Heart right ventricle (tissue), 16 donors: Measurements from ENCODE around the gene RGS8. TPM values are rescaled to one million over a fixed set of nuclear protein-coding genes. Genes with fewer than 3 reads are reported as not detected.

ENCODE experiments used
- ATAC-seq, 8 donors: fragments of 200-7000 bp; cut with Tn5 transposase; one replicate each; pipeline ENCODE4 v1.9.1; 2020; ENCODE audit warnings: mild to moderate bottlenecking in 8 of 8, moderate library complexity in 8 of 8, moderate number of reproducible peaks in 1 of 8
- DNase-seq, 2 donors: peaks; one replicate each; pipeline ENCODE4 v3.0.0-alpha.2; 2020
- H3K27ac ChIP-seq, 10 donors: fragments of 200-600 bp; sonication (generic) in 2 of 10; one replicate each; pipeline versions ENCODE4 v1.5.0 to v1.8.0; 2020 to 2022; ENCODE audit warnings: mild to moderate bottlenecking in 3 of 10
- H3K27me3 ChIP-seq, 7 donors: fragments of 200-600 bp; one replicate each; pipeline ENCODE4 v1.8.0; 2021 to 2022; ENCODE audit warnings: mild to moderate bottlenecking in 2 of 7
- H3K36me3 ChIP-seq, 9 donors: fragments of 200-600 bp; sonication (generic) in 1 of 9; one replicate each; pipeline versions ENCODE4 v1.5.0 to v1.8.0; 2020 to 2022; ENCODE audit warnings: mild to moderate bottlenecking in 2 of 9
- H3K4me1 ChIP-seq, 9 donors: fragments of 200-600 bp; sonication (generic) in 1 of 9; one replicate each; pipeline versions ENCODE4 v1.5.0 to v1.8.0; 2020 to 2022; ENCODE audit warnings: mild to moderate bottlenecking in 4 of 9
- H3K4me3 ChIP-seq, 10 donors: fragments of 200-600 bp; sonication (generic) in 2 of 10; one replicate each; pipeline versions ENCODE4 v1.5.0 to v1.8.0; 2020 to 2022; ENCODE audit warnings: mild to moderate bottlenecking in 7 of 10, moderate library complexity in 2 of 10
- H3K9me3 ChIP-seq, 11 donors: fragments of 200-600 bp in 10 of 11; sonication (generic) in 2 of 11; one replicate each; pipeline versions ENCODE4 v1.5.0 to v1.8.0; 2013 to 2022; ENCODE audit warnings: mild to moderate bottlenecking in 2 of 11, control low read depth in 1 of 11, moderate library complexity in 1 of 11
- WGBS, 2 donors: extraction: QIAGEN DNeasy Blood & Tissue Kit; methylation state at CpG; one replicate each; pipeline ENCODE4 v1.1.7; 2013; ENCODE audit warnings: inconsistent platforms in 1 of 2; 5-methylcytosine and 5-hydroxymethylcytosine counted together
- intact Hi-C, 10 donors: fragments of 100-400 bp; cut with DNase I; formaldehyde crosslinking; loops; one replicate each; pipeline versions ENCODE4 v1.11.1 to v1.14.2; 2022
- polyA plus RNA-seq, 2 donors: library from polyadenylated mRNA; stranded (reverse); fragments of 200-250 nt; gene quantifications; one replicate each; pipeline ENCODE4 v1.2.3, GENCODE V29; 2013
- total RNA-seq, 10 donors: library from RNA; stranded (reverse); fragmentation: NEBNext Ultra II Directional in 3 of 10; extraction: Animal tissue kit (Norgen Biotek cat#: 25700) in 3 of 10; gene quantifications; one replicate each; pipeline versions ENCODE4 v1.2.1 to v1.2.4, GENCODE V29; 2021 to 2023
- TF ChIP-seq, protein P1 (sequence below), 9 donors: fragments of 200-600 bp; sonication (generic) in 2 of 9; IDR thresholded peaks; one replicate each; pipeline versions ENCODE4 v1.5.0 to v1.8.0; 2021 to 2022; ENCODE audit warnings: antibody characterized with exemption in 9 of 9, mild to moderate bottlenecking in 5 of 9, moderate library complexity in 1 of 9
- donor health status: Arrhythmogenic right ventricular cardiomyopathy.
- donor health status: ischemic (EF 13 %, LVEDD 7.1; RV severe dilation, severe dysfunction).
- donor health status: healthy with polysubstance abuse.
- donor health status: DM: no; HTN: yes; CAD: no.
- donor health status: DM: no; HTN: no; CAD: no.
- donor health status: ischemic (EF 25% LVEDD 6.9; RV normal size, moderate dysfunction).
- donor health status: ischemic (EF 25% LVEDD 5.7; RV mildly dilated, moderate dysfunction).
- donor health status: healthy.
- donor health status: DM: yes; HTN: yes; CAD: no.
- donor health status: Ischemic cardiomyopathy.
- donor health status: ischemic (EF 35%, LVEDD 5.7; RV mildly dilated, moderate dysfunction).
- donor health status: nonischemic (EF 11% LVEDD 7.7; RV severe dilation, severe dysfunction).
- donor health status: DM: yes; HTN: yes; CAD: no.
- donor health status: PGD.
- donor health status: ischemic (EF 29% LVEDD 5.4; RV normal size, mild dysfunction).
- donor health status: nonischemic (EF 23%, LVEDD 6.1; RV moderate dilation, normal function).

The RGS8 gene
- total and polyA plus RNA-seq, 12 donors, result 0.05 to 0.56 (median 0.24) TPM; not detected in 8

GRCh38 chr1:182725259-182726255 is 41.2 kb upstream of the RGS8 start:
- H3K27me3 ChIP-seq, result no peaks in the 10 kb centered on the region
- H3K4me3 ChIP-seq, result no peak overlapping the region
- TF ChIP-seq, protein P1, sequence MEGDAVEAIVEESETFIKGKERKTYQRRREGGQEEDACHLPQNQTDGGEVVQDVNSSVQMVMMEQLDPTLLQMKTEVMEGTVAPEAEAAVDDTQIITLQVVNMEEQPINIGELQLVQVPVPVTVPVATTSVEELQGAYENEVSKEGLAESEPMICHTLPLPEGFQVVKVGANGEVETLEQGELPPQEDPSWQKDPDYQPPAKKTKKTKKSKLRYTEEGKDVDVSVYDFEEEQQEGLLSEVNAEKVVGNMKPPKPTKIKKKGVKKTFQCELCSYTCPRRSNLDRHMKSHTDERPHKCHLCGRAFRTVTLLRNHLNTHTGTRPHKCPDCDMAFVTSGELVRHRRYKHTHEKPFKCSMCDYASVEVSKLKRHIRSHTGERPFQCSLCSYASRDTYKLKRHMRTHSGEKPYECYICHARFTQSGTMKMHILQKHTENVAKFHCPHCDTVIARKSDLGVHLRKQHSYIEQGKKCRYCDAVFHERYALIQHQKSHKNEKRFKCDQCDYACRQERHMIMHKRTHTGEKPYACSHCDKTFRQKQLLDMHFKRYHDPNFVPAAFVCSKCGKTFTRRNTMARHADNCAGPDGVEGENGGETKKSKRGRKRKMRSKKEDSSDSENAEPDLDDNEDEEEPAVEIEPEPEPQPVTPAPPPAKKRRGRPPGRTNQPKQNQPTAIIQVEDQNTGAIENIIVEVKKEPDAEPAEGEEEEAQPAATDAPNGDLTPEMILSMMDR (IDR thresholded peaks at IDR 0.05), result no peak
- ATAC-seq, result peak in 4 of 8 donors; percentile 33 to 62 (median 38)
- peak overlapping the region in 5 of 10 donors; percentile 4 to 46 (median 25) for H3K27ac ChIP-seq
- DNase-seq, result peak; percentile 16 to 18
- 68 to 76% methylated on average over 8 of the region's 8 CpGs for WGBS, 2 donors
- peaks cover 0 to 4% (median 0%) of the 10 kb centered on the region in 9 donors for H3K4me1 ChIP-seq
- H3K36me3 ChIP-seq, result no peaks in the 10 kb centered on the region
- intact Hi-C loops, result no loop called here
- no peaks in the 10 kb centered on the region for H3K9me3 ChIP-seq

DNA sequence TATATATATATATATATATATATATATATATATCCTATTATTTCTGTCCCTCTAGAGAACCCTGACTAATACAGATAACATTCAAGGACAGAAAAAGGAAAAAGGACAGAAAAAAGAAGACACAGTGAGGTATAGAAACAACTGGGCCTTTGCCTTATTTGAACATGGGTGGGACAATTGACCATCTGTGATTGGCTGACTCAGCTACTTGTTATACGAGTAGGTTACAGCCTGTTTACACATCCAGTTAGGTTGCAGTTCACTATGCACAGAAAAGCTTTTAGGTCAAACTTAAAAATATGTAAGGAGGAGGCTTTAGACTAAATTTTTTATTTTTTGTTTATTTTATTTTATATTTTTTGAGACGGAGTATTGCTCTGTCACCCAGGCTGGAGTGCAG is 39.8 kb upstream of the RGS8 start:
- WGBS, 2 donors, result 88 to 90% methylated on average over 2 of the region's 2 CpGs
- no peak for DNase-seq
- H3K36me3 ChIP-seq, result no peaks in the 10 kb centered on the region
- no peak for ATAC-seq
- TF ChIP-seq, protein P1 (IDR thresholded peaks at IDR 0.05), result no peak
- no peaks in the 10 kb centered on the region for H3K27me3 ChIP-seq
- intact Hi-C loops, result no loop called here
- no peak overlapping the region for H3K4me3 ChIP-seq
- H3K9me3 ChIP-seq, result no peaks in the 10 kb centered on the region
- peaks cover 0 to 4% (median 0%) of the 10 kb centered on the region in 9 donors for H3K4me1 ChIP-seq
- no peak overlapping the region for H3K27ac ChIP-seq

GRCh38 chr1:182723200-182723599 is 38.8 kb upstream of the RGS8 start:
- no peak overlapping the region for H3K4me3 ChIP-seq
- H3K9me3 ChIP-seq, result no peaks in the 10 kb centered on the region
- H3K36me3 ChIP-seq, result no peaks in the 10 kb centered on the region
- intact Hi-C loops, result no loop called here
- TF ChIP-seq, protein P1 (IDR thresholded peaks at IDR 0.05), result no peak
- H3K27ac ChIP-seq, result peak overlapping the region in 1 of 10 donors; percentile 9
- H3K27me3 ChIP-seq, result no peaks in the 10 kb centered on the region
- 67 to 75% methylated on average over 2 of the region's 2 CpGs for WGBS, 2 donors
- peak in 7 of 8 donors; percentile 37 to 89 (median 74) for ATAC-seq
- H3K4me1 ChIP-seq, result peaks cover 0 to 4% (median 0%) of the 10 kb centered on the region in 9 donors
- peak; percentile 52 to 55 for DNase-seq

- DNase-seq (no peak), ATAC-seq (no peak)
- Histone ChIP-seq H3K4me1 (peaks cover 0 to 4% (median 0%) of the 10 kb centered on the region in 9 donors), H3K27me3 (no peaks in the 10 kb centered on the region), H3K4me3 (no peak overlapping the region), H3K9me3 (no peaks in the 10 kb centered on the region), H3K27ac (no peak overlapping the region), H3K36me3 (no peaks in the 10 kb centered on the region)
- 66 to 78% methylated on average over 1 of the region's 1 CpG for WGBS, 2 donors
- intact Hi-C loops, result loop anchor here in 1 of 10 donors (2.0 kb wide), 1 partner anchor 47 kb away; no protein-coding TSS in a partner anchor
- TF ChIP-seq, protein P1 (IDR thresholded peaks at IDR 0.05), result no peak
Measured at GRCh38 chr1:182721525-182721924, 37.1 kb upstream of the RGS8 start.
